Measurements from ENCODE around the gene BLZF1. TPM values are rescaled to one million over a fixed set of nuclear protein-coding genes. Genes with fewer than 3 reads are reported as not detected.

BLZF1 gene
- total RNA-seq, 1 experiment from 2014 or later, result 57.8 TPM

DNA sequence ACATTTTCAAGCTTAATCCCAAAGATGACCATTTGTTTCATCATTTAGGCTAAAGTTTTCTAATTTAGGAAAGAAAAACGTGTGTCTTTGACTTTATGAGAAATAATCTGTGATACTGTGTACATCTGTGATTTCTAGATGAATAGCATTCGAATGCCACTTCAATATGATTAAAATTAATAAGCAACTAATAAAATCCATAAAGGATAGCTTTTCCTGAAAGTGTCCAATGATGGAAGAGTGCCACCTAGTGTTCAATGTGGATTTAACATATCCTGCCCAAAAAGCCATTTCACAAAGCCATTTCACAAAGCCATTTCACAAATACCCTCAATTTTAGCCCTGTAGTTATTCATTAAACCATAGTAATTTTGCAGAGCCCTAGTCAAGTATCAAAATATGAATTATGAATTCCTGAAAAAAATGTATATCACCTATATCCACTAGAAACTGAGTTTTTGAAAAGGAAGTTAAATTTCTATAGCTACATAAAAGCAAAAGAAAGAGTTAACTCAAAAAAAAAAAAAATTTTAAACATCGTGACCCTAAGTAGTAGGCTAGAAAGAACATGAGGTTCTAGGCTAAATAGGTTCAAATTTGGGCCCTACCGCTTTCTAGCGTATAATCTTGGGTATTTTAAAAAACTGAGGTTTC, 19.5 kb upstream of the BLZF1 start:
- TF ChIP-seq, protein P1, sequence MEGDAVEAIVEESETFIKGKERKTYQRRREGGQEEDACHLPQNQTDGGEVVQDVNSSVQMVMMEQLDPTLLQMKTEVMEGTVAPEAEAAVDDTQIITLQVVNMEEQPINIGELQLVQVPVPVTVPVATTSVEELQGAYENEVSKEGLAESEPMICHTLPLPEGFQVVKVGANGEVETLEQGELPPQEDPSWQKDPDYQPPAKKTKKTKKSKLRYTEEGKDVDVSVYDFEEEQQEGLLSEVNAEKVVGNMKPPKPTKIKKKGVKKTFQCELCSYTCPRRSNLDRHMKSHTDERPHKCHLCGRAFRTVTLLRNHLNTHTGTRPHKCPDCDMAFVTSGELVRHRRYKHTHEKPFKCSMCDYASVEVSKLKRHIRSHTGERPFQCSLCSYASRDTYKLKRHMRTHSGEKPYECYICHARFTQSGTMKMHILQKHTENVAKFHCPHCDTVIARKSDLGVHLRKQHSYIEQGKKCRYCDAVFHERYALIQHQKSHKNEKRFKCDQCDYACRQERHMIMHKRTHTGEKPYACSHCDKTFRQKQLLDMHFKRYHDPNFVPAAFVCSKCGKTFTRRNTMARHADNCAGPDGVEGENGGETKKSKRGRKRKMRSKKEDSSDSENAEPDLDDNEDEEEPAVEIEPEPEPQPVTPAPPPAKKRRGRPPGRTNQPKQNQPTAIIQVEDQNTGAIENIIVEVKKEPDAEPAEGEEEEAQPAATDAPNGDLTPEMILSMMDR (IDR thresholded peaks at IDR 0.05; ENCODE audit: unreplicated experiment), result peak; percentile 84
- CTCF ChIA-PET, result interaction anchor here (0.6 to 12.0 kb wide), 66 partner anchors 7 to 1632 kb away, joined by 3 to 341 read pairs (median 4); partner anchors contain the start of genes ATP1B1, BLZF1 and NME7
- Mint-ChIP-seq H3K36me3 (ENCODE audit: insufficient read depth, unreplicated experiment) (no peaks in the 10 kb centered on the region), H3K9me3 (ENCODE audit: unreplicated experiment) (no peaks in the 10 kb centered on the region), H3K4me3 (ENCODE audit: unreplicated experiment) (no peak overlapping the region), H3K27me3 (ENCODE audit: insufficient read depth, unreplicated experiment) (no peaks in the 10 kb centered on the region), H3K27ac (ENCODE audit: low read depth, unreplicated experiment) (no peak overlapping the region), H3K4me1 (ENCODE audit: insufficient read depth, unreplicated experiment) (no peaks in the 10 kb centered on the region)
- no TSS peak for BruUV-seq (replicated peaks)
- DNase-seq (ENCODE audit: unreplicated experiment), result peak; percentile 77
- POLR2A ChIA-PET, result interaction anchor here (0.6 to 2.5 kb wide), 12 partner anchors 9 to 1170 kb away, joined by 3 to 14 read pairs (median 4); partner anchors contain the start of genes ATP1B1 and TIPRL
- intact Hi-C loops (cut with micrococcal nuclease), result loop anchor here (1.0 to 5.0 kb wide), 6 partner anchors 240 to 1006 kb away; no protein-coding TSS in a partner anchor

- CTCF ChIA-PET, result interaction anchor here (0.6 to 3.7 kb wide), 10 partner anchors 12 to 1241 kb away, joined by 3 to 32 read pairs (median 4); no protein-coding TSS in a partner anchor
- H3K27me3 Mint-ChIP-seq (ENCODE audit: insufficient read depth, unreplicated experiment), result no peaks in the 10 kb centered on the region
- H3K27ac Mint-ChIP-seq (ENCODE audit: low read depth, unreplicated experiment), result no peak overlapping the region
- no peak overlapping the region for H3K4me3 Mint-ChIP-seq (ENCODE audit: unreplicated experiment)
- POLR2A ChIA-PET, result interaction anchor here (0.5 to 1.8 kb wide), 3 partner anchors 12 to 641 kb away, joined by 3 to 4 read pairs (median 3); no protein-coding TSS in a partner anchor
- intact Hi-C loops (cut with micrococcal nuclease), result loop anchor here (10.0 kb wide), 2 partner anchors 434 to 646 kb away; partner anchors contain the start of gene METTL18
- H3K36me3 Mint-ChIP-seq (ENCODE audit: insufficient read depth, unreplicated experiment), result no peaks in the 10 kb centered on the region
- no TSS peak for BruUV-seq (replicated peaks)
- H3K9me3 Mint-ChIP-seq (ENCODE audit: unreplicated experiment), result no peaks in the 10 kb centered on the region
- H3K4me1 Mint-ChIP-seq (ENCODE audit: insufficient read depth, unreplicated experiment), result peaks cover 26% of the 10 kb centered on the region
- DNase-seq (ENCODE audit: unreplicated experiment), result no peak
- TF ChIP-seq, protein P1 (IDR thresholded peaks at IDR 0.05; ENCODE audit: unreplicated experiment), result no peak
These were observed 7.6 kb upstream of the BLZF1 start for GRCh38 chr1:169360415-169360814.

DNA sequence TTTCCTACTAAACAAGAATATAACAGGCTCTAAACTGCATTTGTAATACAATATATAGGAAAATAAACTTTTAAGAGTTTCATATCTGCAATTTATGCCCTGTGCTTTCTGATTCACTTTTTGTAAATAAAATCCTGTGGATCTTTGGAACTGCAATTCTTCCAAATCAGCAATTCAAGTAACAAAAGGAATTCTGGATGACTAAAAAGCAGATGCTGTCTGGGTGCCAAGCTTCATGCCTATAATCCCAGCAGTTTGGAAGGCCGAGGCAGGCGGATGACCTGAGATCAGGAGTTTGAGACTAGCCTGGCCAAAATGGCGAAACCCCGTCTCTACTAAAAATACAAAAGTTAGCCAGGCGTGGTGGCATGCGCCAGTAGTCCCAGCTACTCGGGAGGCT, 6.7 kb upstream of the BLZF1 start:
- ChIA-PET CTCF (interaction anchor here (0.6 to 3.7 kb wide), 8 partner anchors 13 to 1019 kb away, joined by 3 to 32 read pairs (median 6); no protein-coding TSS in a partner anchor), POLR2A (interaction anchor here (0.7 to 1.8 kb wide), 3 partner anchors 13 to 746 kb away, joined by 3 to 4 read pairs (median 4); no protein-coding TSS in a partner anchor)
- Mint-ChIP-seq H3K4me3 (ENCODE audit: unreplicated experiment) (no peak overlapping the region), H3K36me3 (ENCODE audit: insufficient read depth, unreplicated experiment) (no peaks in the 10 kb centered on the region), H3K4me1 (ENCODE audit: insufficient read depth, unreplicated experiment) (peaks cover 17% of the 10 kb centered on the region), H3K27ac (ENCODE audit: low read depth, unreplicated experiment) (no peak overlapping the region), H3K9me3 (ENCODE audit: unreplicated experiment) (no peaks in the 10 kb centered on the region), H3K27me3 (ENCODE audit: insufficient read depth, unreplicated experiment) (no peaks in the 10 kb centered on the region)
- BruUV-seq (replicated peaks), result no TSS peak
- DNase-seq (ENCODE audit: unreplicated experiment), result no peak
- intact Hi-C loops (cut with micrococcal nuclease), result loop anchor here (10.0 kb wide), 2 partner anchors 434 to 646 kb away; partner anchors contain the start of gene METTL18
- TF ChIP-seq, protein P1 (IDR thresholded peaks at IDR 0.05; ENCODE audit: unreplicated experiment), result no peak

Measured in MCF 10A (cell line).